Chondrocyte (in vitro differentiated cells): ENCODE measurements around the gene LIMA1. TPM values are rescaled to one million over a fixed set of nuclear protein-coding genes. Genes with fewer than 3 reads are reported as not detected.
A peak's percentile ranks its signal among the peaks of the same experiment; 100 is the strongest.
"Not testable (repeated sequence)": the region's sequence is repeated elsewhere in the genome, so short reads cannot be mapped to it uniquely, and the experiment has no call there.

Experiments
- DNase-seq: peaks from one replicate; pipeline ENCODE4 v3.0.0; 2021; ENCODE audit warnings: mixed read lengths, low spot score
- H3K27ac Mint-ChIP-seq: one replicate; pipeline ENCODE4 v1.8.0; 2021; ENCODE audit warnings: mild to moderate bottlenecking, moderate library complexity, mixed read lengths; ENCODE audit not compliant: unreplicated experiment
- H3K27me3 Mint-ChIP-seq: 2 replicates; pipeline ENCODE4 v1.8.0; 2021; ENCODE audit warnings: low read depth, mixed read lengths
- H3K36me3 Mint-ChIP-seq: 2 replicates; pipeline ENCODE4 v1.8.0; 2021; ENCODE audit warnings: low read depth, mixed read lengths
- H3K4me1 Mint-ChIP-seq: 2 replicates; pipeline ENCODE4 v1.8.0; 2021; ENCODE audit warnings: low read depth, mild to moderate bottlenecking, mixed read lengths
- H3K4me3 Mint-ChIP-seq: one replicate; pipeline ENCODE4 v1.8.0; 2021; ENCODE audit warnings: mild to moderate bottlenecking, moderate library complexity, mixed read lengths; ENCODE audit not compliant: unreplicated experiment
- H3K9me3 Mint-ChIP-seq: 2 replicates; pipeline ENCODE4 v1.8.0; 2021; ENCODE audit warnings: low read depth, mixed read lengths
- long read RNA-seq: library from polyadenylated mRNA; stranded (forward); transcript quantifications from one replicate; pipeline ENCODE4 v2.0.0, GENCODE V29; 2021
- total RNA-seq: library from RNA; stranded (reverse); gene quantifications from 3 replicates; pipeline ENCODE4 v1.2.1, GENCODE V29; 2021
- TF ChIP-seq, protein P1 (sequence below): fragments of 200-600 bp; sonication (generic); IDR thresholded peaks from 2 replicates; pipeline ENCODE4 v1.5.0; 2021; ENCODE audit warnings: antibody characterized with exemption, mild to moderate bottlenecking, moderate library complexity

Gene LIMA1
- 90.3 to 120 TPM (median 114 TPM) in 3 replicates for total RNA-seq
- long read RNA-seq, transcript LIMA1-214 (8 exons, 3,612 nt), result minor isoform, 28 of 250 reads
- long read RNA-seq, transcript LIMA1-215 (8 exons, 3,254 nt), result major isoform, 171 of 250 reads
- long read RNA-seq, transcript LIMA1-201 (11 exons, 3,706 nt), result minor isoform, 24 of 250 reads
- long read RNA-seq, partial matches to known transcripts, result 2 of 250 reads
- long read RNA-seq, other reads (novel, unspliced or antisense), result 20 of 250 reads

DNA sequence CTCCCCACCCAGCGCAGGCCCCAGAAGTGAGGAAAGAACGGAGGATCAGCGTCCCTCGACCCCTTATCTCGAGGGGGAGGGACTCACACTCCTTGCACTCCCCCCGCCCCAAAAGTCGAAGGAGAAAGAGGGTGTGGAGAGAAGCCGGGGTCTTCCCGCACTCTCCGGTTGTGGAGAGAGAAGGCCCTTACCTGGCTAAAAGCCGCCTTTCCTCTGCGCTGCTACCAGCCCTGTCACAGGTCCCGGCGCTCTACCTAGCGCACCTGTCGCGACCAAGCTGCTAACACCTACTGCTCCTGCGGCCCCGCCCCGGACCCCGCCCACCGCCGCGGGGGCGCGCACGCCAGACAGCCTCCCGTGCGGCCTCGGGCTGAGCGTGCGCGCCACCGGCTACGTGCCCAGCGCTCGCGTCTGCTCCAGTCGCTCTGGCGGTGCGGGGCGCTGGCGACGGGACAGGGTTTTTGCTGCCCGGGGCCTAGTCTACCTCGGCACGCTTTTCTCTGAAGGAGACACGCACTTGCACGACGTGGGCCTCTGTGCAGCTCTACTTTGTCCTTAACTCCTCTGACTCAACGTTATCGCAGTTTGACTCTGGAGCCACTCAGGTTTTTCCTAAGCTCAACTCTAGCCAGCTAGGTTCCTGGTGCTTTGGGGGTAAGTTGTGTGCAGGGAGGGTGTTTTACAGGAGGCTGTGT is at the start of gene LIMA1:
Gene LIMA1, minus strand, starts transcription at position 292 of the 695 bp plus-strand sequence. CDS start 34,769 bp downstream, outside the sequence.
- Mint-ChIP-seq H3K4me1 (peaks cover 17% of the 10 kb centered on the region), H3K27me3 (no peaks in the 10 kb centered on the region), H3K9me3 (no peaks in the 10 kb centered on the region), H3K27ac (peak within 1 kb of the TSS; percentile 90), H3K4me3 (peak within 1 kb of the TSS; percentile 92), H3K36me3 (no peaks in the 10 kb centered on the region)
- DNase-seq, result peak; percentile 96
- TF ChIP-seq, protein P1, sequence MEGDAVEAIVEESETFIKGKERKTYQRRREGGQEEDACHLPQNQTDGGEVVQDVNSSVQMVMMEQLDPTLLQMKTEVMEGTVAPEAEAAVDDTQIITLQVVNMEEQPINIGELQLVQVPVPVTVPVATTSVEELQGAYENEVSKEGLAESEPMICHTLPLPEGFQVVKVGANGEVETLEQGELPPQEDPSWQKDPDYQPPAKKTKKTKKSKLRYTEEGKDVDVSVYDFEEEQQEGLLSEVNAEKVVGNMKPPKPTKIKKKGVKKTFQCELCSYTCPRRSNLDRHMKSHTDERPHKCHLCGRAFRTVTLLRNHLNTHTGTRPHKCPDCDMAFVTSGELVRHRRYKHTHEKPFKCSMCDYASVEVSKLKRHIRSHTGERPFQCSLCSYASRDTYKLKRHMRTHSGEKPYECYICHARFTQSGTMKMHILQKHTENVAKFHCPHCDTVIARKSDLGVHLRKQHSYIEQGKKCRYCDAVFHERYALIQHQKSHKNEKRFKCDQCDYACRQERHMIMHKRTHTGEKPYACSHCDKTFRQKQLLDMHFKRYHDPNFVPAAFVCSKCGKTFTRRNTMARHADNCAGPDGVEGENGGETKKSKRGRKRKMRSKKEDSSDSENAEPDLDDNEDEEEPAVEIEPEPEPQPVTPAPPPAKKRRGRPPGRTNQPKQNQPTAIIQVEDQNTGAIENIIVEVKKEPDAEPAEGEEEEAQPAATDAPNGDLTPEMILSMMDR, result peak; percentile 11

- TF ChIP-seq, protein P1, result no peak
- Mint-ChIP-seq H3K27me3 (no peaks in the 10 kb centered on the region), H3K27ac (no peak overlapping the region), H3K9me3 (no peaks in the 10 kb centered on the region), H3K36me3 (no peaks in the 10 kb centered on the region), H3K4me3 (no peak overlapping the region), H3K4me1 (peaks cover 5% of the 10 kb centered on the region)
- DNase-seq, result no peak
These were observed 48.4 kb upstream of the LIMA1 start for GRCh38 chr12:50331745-50332144.

- H3K4me1 Mint-ChIP-seq, result peaks cover 14% of the 10 kb centered on the region
- not testable (repeated sequence) for H3K27me3 Mint-ChIP-seq, H3K27ac Mint-ChIP-seq, H3K9me3 Mint-ChIP-seq, H3K4me3 Mint-ChIP-seq, H3K36me3 Mint-ChIP-seq, DNase-seq
These were observed 45.3 kb upstream of the LIMA1 start for GRCh38 chr12:50328664-50329063.

- DNase-seq, result no peak
- no peaks in the 10 kb centered on the region for H3K36me3 Mint-ChIP-seq
- peaks cover 14% of the 10 kb centered on the region for H3K4me1 Mint-ChIP-seq
- no peaks in the 10 kb centered on the region for H3K27me3 Mint-ChIP-seq
- TF ChIP-seq, protein P1, result peak; percentile 35
- no peak overlapping the region for H3K4me3 Mint-ChIP-seq
- peak overlapping the region; percentile 19 for H3K27ac Mint-ChIP-seq
- no peaks in the 10 kb centered on the region for H3K9me3 Mint-ChIP-seq
These were observed 43.4 kb upstream of the LIMA1 start for GRCh38 chr12:50326590-50327284.

DNA sequence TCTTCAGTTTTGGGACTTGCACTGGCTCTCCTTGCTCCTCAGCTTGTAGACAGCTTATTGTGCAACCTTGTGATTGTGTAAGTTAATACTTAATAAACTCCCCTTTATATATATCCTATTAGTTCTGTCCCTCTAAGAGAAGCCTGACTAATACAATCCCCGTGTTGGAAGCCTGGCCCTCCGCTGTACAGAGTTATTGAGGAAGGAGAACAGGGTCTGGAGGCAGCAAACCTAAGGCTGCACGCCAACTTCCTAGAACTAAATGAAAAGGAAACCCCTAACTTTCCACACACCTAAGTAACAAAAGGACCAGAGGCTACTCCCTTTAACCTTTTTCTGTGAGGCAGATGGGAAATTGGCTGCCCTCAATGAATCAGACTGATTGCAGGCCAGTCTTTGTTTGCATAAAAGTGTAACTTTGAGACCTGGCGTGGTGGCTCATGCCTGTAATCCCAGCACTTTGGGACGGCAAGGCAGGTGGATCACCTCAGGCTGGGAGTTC is 42.6 kb upstream of the LIMA1 start:
- no peak overlapping the region for H3K27ac Mint-ChIP-seq
- no peak for DNase-seq
- no peaks in the 10 kb centered on the region for H3K36me3 Mint-ChIP-seq
- no peak overlapping the region for H3K4me3 Mint-ChIP-seq
- TF ChIP-seq, protein P1, result no peak
- H3K9me3 Mint-ChIP-seq, result no peaks in the 10 kb centered on the region
- peaks cover 14% of the 10 kb centered on the region for H3K4me1 Mint-ChIP-seq
- no peaks in the 10 kb centered on the region for H3K27me3 Mint-ChIP-seq

- H3K4me1 Mint-ChIP-seq, result peaks cover 14% of the 10 kb centered on the region
- not testable (repeated sequence) for H3K4me3 Mint-ChIP-seq, H3K27ac Mint-ChIP-seq, H3K27me3 Mint-ChIP-seq, DNase-seq, H3K9me3 Mint-ChIP-seq, H3K36me3 Mint-ChIP-seq
These were observed 41.5 kb upstream of the LIMA1 start for GRCh38 chr12:50324770-50325169.

GRCh38 chr12:50324077-50324476 is 40.8 kb upstream of the LIMA1 start:
- DNase-seq, H3K27ac Mint-ChIP-seq, H3K27me3 Mint-ChIP-seq, H3K9me3 Mint-ChIP-seq, H3K4me3 Mint-ChIP-seq, H3K36me3 Mint-ChIP-seq: not testable (repeated sequence)
- peaks cover 14% of the 10 kb centered on the region for H3K4me1 Mint-ChIP-seq
